GM03348 (cell line): ENCODE measurements around the gene HELZ.
A peak's percentile ranks its signal among the peaks of the same experiment; 100 is the strongest.
"Not testable (repeated sequence)": the region's sequence is repeated elsewhere in the genome, so short reads cannot be mapped to it uniquely, and the experiment has no call there.

Experiments used
- DNase-seq: peaks from one replicate; pipeline ENCODE4 v3.0.0; 2012; ENCODE audit warnings: low spot score

HELZ gene

DNA sequence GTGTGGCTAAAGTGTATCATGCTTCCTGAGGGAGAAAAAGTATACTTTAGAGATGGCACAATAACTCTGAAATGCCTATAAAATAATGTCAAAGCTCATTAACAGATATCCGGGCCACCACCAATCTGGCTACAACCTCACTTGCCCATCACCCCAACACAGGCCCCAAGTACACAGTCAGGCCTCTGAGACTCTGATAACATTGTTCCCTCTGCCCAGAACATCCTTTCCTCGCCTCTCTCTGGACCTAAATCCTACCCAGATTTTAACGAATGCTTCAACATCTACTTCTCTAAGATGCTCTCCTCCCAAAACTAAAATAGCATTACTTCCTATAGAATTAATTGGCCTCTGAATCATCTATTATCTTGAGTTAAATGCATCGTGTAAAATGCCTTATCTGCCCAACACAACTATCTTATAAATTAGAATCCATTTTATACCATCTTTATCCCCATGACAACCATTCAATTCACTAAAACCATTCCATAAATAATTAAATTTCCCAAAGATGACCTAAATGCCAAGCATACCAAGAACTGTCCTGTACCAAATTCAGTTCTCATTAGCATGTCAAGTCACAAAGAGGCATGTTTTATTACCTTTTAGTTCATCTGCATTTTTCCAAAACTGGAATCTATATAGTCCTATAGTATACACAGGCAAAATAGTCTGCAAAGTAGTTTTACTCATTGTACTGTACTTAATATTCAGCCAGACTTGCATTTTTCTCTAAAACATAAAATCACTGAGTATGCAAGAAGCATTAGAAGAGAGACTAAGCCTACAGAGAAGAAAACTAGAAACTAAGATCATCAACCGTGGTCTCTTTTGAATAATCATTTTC is 15.7 kb downstream of the HELZ start:
- DNase-seq: no peak

DNA sequence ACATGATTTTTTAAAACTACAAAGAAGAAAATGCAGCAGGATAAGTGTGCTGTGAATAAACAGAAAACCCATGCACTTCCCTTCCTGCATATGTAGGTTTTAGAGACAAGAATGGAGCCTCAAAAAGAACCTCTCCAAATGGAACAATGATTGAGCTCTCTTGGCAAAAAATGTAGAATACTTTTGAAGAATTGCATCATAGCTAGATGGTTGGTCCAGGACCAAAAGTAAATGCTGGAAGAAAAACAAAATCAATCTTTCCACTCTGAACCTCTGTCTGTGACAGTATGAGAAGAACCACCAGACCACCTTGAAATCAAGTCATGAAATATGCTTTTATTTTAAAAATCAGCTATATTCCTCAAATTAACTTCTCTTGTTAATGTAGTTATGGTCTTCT is 17.5 kb downstream of the HELZ start:
- DNase-seq: peak; percentile 44

DNA sequence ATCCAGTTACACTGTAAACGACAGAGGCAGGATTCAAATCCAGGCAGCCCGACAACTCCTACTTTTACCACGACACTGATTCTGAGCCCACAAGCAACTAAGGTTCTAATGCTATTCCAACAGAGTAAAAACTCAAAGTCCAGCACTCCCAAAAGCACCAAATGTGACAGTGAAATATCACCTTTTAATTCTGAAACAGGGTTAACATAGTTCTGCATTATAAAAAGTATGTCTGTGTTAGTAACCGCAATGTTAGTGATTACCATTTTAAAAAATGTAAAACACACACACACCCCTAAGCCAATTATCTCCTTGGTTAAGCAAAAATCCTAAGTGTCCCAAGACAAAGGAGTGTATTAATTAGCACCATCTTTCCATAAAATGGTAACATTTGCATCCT is 19.7 kb downstream of the HELZ start:
- no peak for DNase-seq

- DNase-seq: no peak
Observed at GRCh38 chr17:67224736-67225135, 20.3 kb downstream of the HELZ start.

GRCh38 chr17:67223924-67224323 is 21.1 kb downstream of the HELZ start:
- no peak for DNase-seq

GRCh38 chr17:67221062-67221998 is 23.7 kb downstream of the HELZ start:
- peak; percentile 51 for DNase-seq

- DNase-seq: peak; percentile 34
Observed at GRCh38 chr17:67218385-67218950, 26.5 kb downstream of the HELZ start.

DNA sequence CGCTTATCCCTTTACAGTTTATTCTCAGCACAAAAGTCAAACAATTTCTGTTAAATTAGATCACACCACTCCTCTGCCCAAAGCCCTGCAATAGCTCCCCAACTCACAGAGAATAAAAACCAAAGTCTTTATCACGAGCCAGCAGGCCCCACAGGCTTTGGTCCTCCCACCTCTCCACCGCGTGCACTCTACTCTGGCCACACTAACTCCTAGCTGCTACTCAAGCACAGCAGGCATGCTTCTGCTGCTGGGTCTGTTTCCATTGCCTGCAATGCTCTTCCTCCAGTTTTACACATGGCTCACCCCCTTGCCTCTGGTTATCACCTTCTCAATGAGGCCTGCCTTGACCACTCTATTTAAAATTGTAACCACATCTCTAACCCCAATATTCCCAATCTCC is 27.6 kb downstream of the HELZ start:
- no peak for DNase-seq

DNA sequence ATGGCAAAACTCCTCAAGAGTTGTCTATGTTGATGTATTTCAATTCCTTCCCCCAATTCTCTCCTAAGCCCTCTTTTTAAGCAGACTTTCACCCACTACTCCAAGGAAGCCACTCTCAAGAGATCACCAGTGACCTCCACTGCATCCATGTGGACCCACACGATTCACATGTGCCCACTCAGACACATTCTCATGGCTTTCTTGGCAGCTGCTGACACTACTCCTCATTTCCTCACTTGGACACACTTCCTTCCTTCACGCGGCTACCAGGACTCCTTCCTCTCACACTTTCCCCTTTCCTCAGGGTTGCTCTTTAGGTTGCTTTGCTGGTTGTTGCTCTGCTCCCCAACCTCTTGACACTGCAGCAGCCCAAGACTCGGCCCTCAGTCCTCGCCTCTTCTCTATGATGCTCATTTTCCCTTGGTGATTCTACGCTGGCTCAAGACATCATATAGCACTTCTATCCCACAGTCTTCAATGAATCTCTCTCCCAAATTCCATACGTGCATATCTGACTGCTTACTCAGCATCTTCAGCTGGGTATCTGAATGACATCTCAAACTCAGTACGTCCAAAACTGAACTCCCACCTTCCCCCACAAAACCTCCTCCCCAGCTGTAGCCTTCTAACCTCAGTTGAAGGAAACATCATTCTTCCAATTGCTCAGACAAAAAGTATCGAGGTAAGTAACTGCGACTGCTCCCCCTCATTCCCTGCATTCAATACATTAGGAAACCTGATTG is 28.2 kb downstream of the HELZ start:
- DNase-seq: no peak

- DNase-seq: no peak
Observed at GRCh38 chr17:67215991-67216421, 29.0 kb downstream of the HELZ start.

DNA sequence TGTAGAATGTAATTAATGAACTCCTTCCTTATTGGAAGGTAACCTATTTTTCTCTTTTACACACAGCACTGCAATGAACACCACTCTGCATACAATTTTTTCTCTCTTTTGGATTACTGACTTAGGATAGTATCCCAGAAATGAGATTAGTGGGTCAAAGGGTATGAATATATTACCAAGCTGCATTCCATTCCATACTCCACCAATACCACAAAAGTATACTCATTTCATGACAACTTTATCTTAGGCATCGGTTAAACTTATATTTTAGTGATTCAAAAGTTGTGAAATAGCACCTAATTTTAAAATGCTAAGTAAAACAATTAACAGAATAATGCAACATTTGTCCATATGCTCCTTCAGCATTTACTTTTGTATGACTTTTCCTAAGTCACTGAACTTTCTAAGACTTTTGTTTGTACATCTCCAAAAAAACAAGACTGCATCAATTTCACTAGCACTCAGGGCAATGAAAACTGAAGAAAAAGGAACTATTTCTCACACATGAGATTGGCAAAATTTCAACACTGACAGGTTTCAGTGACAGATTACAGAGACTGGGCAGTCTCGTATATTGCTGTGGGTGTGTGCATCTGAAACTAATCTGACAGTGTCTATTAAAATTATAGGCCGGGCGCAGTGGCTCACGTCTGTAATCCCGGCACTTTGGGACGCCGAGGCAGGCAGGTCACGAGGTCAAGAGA is 32.1 kb downstream of the HELZ start:
- peak; percentile 71 for DNase-seq

DNA sequence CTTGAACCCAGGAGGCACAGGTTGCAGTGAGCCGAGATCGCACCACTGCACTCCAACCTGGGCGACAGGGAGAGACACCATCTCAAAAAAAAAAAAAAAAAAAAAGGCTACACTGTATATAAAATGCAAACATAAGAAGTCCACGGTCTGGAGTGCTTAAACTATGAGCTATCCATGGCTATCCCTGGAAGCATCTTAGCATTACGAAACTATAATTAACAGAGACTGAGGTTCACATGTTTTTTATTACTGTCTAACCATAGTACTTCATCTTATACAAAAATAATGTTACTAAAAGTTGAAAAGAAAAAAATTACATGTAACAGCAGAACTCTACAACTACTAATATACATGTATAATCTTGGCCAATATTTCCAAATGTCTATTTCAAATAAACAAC is 32.8 kb downstream of the HELZ start:
- peak; percentile 33 for DNase-seq

DNA sequence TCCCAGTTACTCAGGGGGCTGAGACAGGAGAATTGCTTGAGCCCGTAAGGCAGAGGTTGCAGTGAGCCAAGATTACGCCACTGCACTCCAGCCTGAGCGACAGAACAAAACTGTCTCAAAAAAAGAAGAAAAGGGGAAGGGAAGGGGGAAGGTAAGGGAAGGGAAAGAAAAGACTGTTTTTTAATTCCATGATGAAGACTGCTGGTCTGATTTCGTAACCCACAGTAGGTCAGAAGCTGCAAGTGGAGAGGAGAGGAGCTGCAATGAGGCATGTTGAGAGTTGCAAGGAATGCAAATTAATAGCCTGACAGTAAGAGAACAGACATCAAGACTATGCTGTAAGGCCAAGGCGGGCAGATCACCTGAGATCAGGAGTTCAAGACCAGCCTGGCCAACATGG is 33.3 kb downstream of the HELZ start:
- peak; percentile 55 for DNase-seq

GRCh38 chr17:67210915-67211314 is 34.1 kb downstream of the HELZ start:
- DNase-seq: no peak

DNA sequence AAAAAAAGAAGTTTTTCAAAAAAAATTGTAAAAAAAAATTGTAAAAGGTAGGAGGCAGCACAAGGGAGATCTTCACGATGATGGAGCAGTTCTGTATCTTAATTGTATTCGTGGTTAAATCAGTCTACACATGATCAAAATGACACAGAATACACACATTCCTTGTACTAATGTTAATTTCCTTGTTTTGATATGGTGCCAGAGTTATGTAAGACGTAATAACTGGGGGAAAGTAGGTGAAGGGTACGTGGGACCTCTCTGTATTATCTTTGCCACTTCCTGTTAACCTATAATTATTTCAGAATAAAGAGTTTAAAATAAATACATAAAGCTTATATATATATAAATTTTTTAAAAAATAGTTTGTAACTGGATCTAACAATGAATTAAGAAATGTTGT is 36.8 kb downstream of the HELZ start:
- DNase-seq: no peak

DNA sequence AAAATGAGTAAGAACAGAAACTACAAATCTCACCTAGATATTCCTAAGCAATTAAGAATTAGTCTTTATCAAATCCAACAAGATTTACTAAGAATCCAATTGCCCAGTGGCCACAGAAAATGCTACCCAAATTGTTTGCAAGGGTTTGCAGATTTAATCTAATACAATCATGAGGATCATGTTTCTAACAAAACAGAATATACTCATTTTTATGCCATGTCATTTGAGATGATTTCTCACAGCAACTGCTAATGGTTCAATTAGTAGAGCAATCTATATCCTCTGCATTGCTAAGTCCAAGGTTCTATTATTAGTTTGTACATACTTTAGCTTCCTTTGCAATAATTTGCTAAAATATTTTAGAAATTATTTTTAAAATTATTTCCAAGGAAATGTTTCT is 41.2 kb downstream of the HELZ start:
- DNase-seq: no peak

- DNase-seq: no peak
Observed at GRCh38 chr17:67202503-67202902, 42.5 kb downstream of the HELZ start.

DNA sequence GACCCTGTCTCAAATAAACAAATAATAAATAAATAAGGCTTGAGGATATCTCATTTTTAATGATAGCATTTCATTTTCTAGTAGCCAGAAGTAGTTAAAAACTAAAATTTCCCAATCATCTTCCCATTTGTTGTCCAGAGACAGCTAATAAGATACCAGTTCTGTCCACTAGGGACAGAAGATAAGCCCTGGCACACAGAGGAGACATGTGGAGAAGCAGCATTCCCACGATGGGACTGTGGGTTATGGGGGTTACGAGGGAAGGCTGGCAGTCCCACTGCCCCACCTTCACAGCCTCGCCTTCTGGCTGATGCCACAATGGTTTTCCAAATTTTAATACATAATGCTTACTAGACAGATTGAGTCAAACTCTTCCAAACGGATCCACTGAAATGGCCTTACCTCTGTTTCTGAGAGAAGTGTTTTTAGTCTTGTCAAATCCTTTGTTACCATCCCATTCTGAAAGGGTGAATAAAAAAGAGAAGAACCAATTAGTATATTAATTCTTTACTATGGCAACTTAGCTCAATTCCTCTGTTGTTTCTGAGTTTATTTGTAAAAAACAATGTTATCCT is 44.2 kb downstream of the HELZ start:
- DNase-seq: peak; percentile 25

GRCh38 chr17:67198131-67198530 is 46.9 kb downstream of the HELZ start:
- no peak for DNase-seq

GRCh38 chr17:67197023-67197422 is 48.0 kb downstream of the HELZ start:
- not testable (repeated sequence) for DNase-seq

DNA sequence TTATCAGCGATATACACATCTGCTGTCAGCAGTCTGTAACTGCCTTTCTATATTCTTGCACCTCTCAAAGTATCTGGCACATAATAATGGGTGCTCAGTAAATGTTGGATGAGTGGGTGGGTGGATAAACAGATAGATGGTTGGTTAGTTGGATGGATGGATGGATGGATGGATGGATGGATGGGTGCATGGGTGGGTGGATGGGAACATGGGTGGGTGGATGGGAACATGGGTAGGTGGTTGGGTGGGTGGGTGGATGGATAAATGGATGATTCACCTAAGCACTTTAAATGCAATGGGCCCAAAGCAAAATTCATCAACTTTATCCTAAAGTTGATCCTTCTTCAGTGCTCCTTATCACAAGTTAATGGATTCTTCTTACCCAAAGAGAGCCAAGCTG is 48.6 kb downstream of the HELZ start:
- DNase-seq: no peak
